ENCODE data around the gene INCENP.

The INCENP gene

DNA sequence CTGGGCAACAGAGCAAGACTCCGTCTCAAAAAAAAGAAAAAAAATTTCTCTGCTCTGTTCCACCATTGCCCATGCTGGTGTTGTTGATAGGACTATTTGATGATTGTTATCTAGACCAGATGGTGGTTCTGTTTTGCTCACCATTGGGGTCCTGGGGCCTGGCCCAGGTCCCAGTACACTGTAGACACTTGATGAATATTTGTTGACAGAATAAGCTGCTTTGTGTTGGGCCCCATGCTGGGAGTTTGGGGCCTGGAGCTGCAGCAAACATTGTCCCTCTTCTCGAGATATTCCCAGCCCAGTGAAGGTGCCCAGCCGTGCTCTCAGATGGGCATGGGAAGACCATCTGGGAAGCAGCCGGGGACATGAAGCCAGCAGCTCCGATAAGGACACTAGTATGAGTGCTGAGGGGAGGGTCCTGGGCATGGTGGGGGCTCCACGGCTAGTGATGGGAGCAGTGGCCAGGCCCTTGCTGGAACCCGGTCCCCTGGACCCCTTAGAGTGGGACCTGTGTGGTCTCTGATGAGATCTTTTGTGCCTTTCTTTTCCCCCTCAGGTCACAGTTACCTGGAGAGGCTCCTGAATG lies 13.6 kb downstream of the INCENP start:
- no peak for TF ChIP-seq CTCF (IDR thresholded peaks at IDR 0.05; ENCODE audit: low read length, missing control alignments)
- DNase-seq (ENCODE audit: low read depth): no peak
- H3K4me3 ChIP-seq (replicated peaks; ENCODE audit: low read depth, low read length): no peak overlapping the region

DNA sequence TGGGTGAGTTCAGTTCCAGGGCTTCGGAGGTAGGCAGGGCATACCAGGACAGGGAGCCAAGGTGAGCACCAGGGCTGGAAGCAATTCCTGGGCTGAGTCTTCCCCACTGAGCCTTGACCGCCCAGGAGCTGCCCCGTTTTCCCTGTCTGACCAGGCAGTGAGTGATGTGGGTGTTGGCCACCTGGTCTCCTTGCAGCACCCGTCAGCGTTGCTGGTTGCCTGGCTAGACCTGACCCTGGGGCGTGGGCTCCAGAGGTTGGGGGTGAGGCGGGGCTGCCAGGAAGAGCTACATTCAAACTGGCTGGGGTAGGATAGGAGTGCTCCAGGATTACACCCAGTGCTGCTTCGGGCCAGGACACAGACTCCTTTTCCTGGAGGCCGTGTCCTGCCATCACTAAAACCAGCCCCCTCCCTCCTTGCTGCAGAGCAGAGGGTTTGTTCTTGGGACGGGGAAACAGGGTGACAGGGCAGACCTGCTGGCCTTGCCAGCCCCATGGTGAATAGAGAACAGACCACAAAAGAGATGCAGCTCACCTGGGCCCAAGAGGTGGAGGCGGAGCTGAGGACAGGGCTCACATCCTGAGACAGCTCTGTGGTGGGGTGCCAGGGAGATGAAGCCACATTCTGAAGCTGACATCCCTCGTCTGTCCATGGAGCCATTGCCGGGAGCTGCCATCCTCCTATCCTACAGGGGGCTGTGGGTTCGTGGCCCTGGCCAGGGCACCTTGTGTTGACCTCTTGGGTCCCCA lies 14.2 kb downstream of the INCENP start:
- DNase-seq (ENCODE audit: low read depth): no peak
- TF ChIP-seq CTCF (IDR thresholded peaks at IDR 0.05; ENCODE audit: low read length, missing control alignments): no peak
- H3K4me3 ChIP-seq (replicated peaks; ENCODE audit: low read depth, low read length): no peak overlapping the region

GRCh38 chr11:62138630-62139425 lies 15.0 kb downstream of the INCENP start:
- H3K4me3 ChIP-seq (replicated peaks; ENCODE audit: low read depth, low read length): no peak overlapping the region
- DNase-seq (ENCODE audit: low read depth): no peak
- TF ChIP-seq CTCF (IDR thresholded peaks at IDR 0.05; ENCODE audit: low read length, missing control alignments): no peak

GRCh38 chr11:62139526-62140303 lies 15.9 kb downstream of the INCENP start:
- no peak for DNase-seq (ENCODE audit: low read depth)
- TF ChIP-seq CTCF (IDR thresholded peaks at IDR 0.05; ENCODE audit: low read length, missing control alignments): no peak
- H3K4me3 ChIP-seq (replicated peaks; ENCODE audit: low read depth, low read length): no peak overlapping the region

- no peak for TF ChIP-seq CTCF (IDR thresholded peaks at IDR 0.05; ENCODE audit: low read length, missing control alignments)
- no peak for DNase-seq (ENCODE audit: low read depth)
These were observed 16.7 kb downstream of the INCENP start for GRCh38 chr11:62140304-62141110.

More at GRCh38 chr11:62140304-62141110, 16.7 kb downstream of the INCENP start:
- H3K4me3 ChIP-seq (replicated peaks; ENCODE audit: low read depth, low read length): no peak overlapping the region
